CD14-positive monocyte (primary cell): Measurements from ENCODE around the gene DHCR7. TPM values are rescaled to one million over a fixed set of nuclear protein-coding genes. Genes with fewer than 3 reads are reported as not detected.

Source experiments
- DNase-seq, 3 donors: peaks; one replicate each; pipeline ENCODE4 v3.0.0-alpha.2; 2011 to 2022
- H2AFZ ChIP-seq: 2 replicates; pipeline ENCODE4 v1.6.0; 2012; ENCODE audit warnings: mild to moderate bottlenecking, low read depth, low read length, inconsistent platforms; ENCODE audit not compliant: insufficient read depth, poor library complexity, severe bottlenecking
- H3K27ac ChIP-seq, 2 donors: 1 replicate in 1 of 2; 2 replicates in 1 of 2; pipeline ENCODE4 v1.5.1; 2012 to 2013; ENCODE audit warnings: low read length in 2 of 2, control low read depth in 1 of 2, inconsistent platforms in 1 of 2, low read depth in 1 of 2, mild to moderate bottlenecking in 1 of 2
- H3K27me3 ChIP-seq, 2 donors: one replicate each; pipeline versions ENCODE4 v1.6.0 to v1.6.1; 2011 to 2013; ENCODE audit warnings: low read length in 2 of 2; ENCODE audit not compliant: control insufficient read depth in 2 of 2, insufficient read depth in 2 of 2
- H3K36me3 ChIP-seq, 2 donors: replicated peaks in 1 of 2; 1 replicate in 1 of 2; 2 replicates in 1 of 2; pipeline versions ENCODE4 v1.5.1 to v1.6.1; 2012 to 2013; ENCODE audit warnings: low read length in 2 of 2, control low read depth in 1 of 2, inconsistent platforms in 1 of 2, mild to moderate bottlenecking in 1 of 2; ENCODE audit not compliant: insufficient read depth in 2 of 2, control insufficient read depth in 1 of 2
- H3K4me1 ChIP-seq, 2 donors: 1 replicate in 1 of 2; 2 replicates in 1 of 2; pipeline versions ENCODE4 v1.5.1 to v1.6.1; 2012 to 2013; ENCODE audit warnings: low read length in 2 of 2, control low read depth in 1 of 2, inconsistent platforms in 1 of 2, mild to moderate bottlenecking in 1 of 2, moderate library complexity in 1 of 2; ENCODE audit not compliant: insufficient read depth in 2 of 2, control insufficient read depth in 1 of 2
- H3K4me2 ChIP-seq: replicated peaks from 2 replicates; pipeline ENCODE3; 2012; ENCODE audit warnings: low read length, moderate library complexity, mild to moderate bottlenecking; ENCODE audit not compliant: poor library complexity, severe bottlenecking; ENCODE audit errors: extremely low read depth
- H3K4me3 ChIP-seq, 3 experiments: fragments of 200-600 bp in 1 of 3; sonication (generic) in 1 of 3; replicated peaks in 1 of 3; 1 replicate in 2 of 3; 2 replicates in 1 of 3; pipeline ENCODE4 v1.5.1; 2011 to 2013; ENCODE audit warnings: low read length in 3 of 3, mild to moderate bottlenecking in 3 of 3, control low read depth in 2 of 3, low read depth in 2 of 3, inconsistent platforms in 1 of 3, moderate library complexity in 1 of 3
- H3K79me2 ChIP-seq: 2 replicates; pipeline ENCODE4 v1.6.0; 2012; ENCODE audit warnings: mild to moderate bottlenecking, control low read depth, inconsistent platforms, low read length, moderate library complexity; ENCODE audit not compliant: insufficient read depth
- H3K9ac ChIP-seq: 2 replicates; pipeline ENCODE4 v1.6.0; 2017; ENCODE audit warnings: low read length, mild to moderate bottlenecking; ENCODE audit not compliant: insufficient read depth, poor library complexity, severe bottlenecking
- H3K9me3 ChIP-seq, 2 donors: replicated peaks in 1 of 2; 1 replicate in 1 of 2; 2 replicates in 1 of 2; pipeline versions ENCODE4 v1.5.1 to v1.6.1; 2012 to 2013; ENCODE audit warnings: low read length in 2 of 2, control low read depth in 1 of 2; ENCODE audit not compliant: control insufficient read depth in 1 of 2, insufficient read depth in 1 of 2
- H4K20me1 ChIP-seq: 2 replicates; pipeline ENCODE4 v1.6.0; 2012; ENCODE audit warnings: mild to moderate bottlenecking, low read length, control low read depth, moderate library complexity; ENCODE audit not compliant: insufficient read depth
- H3K27ac Mint-ChIP-seq, 7 donors: one replicate each; pipeline ENCODE4 v1.8.0; 2020; ENCODE audit warnings: mild to moderate bottlenecking in 7 of 7, mixed read lengths in 7 of 7, moderate library complexity in 6 of 7, inconsistent platforms in 2 of 7
- H3K27me3 Mint-ChIP-seq, 3 donors: one replicate each; pipeline ENCODE4 v1.8.0; 2021 to 2022; ENCODE audit warnings: low read depth in 3 of 3, mild to moderate bottlenecking in 3 of 3, mixed read lengths in 3 of 3, moderate library complexity in 3 of 3, inconsistent platforms in 1 of 3
- H3K36me3 Mint-ChIP-seq, 2 donors: one replicate each; pipeline ENCODE4 v1.8.0; 2020; ENCODE audit warnings: mixed read lengths in 2 of 2, inconsistent platforms in 1 of 2, mild to moderate bottlenecking in 1 of 2
- H3K4me1 Mint-ChIP-seq: one replicate; pipeline ENCODE4 v1.8.0; 2020; ENCODE audit warnings: mild to moderate bottlenecking, mixed read lengths
- H3K4me3 Mint-ChIP-seq, 2 donors: one replicate each; pipeline ENCODE4 v1.8.0; 2020; ENCODE audit warnings: mild to moderate bottlenecking in 2 of 2, mixed read lengths in 2 of 2, moderate library complexity in 1 of 2
- H3K9me3 Mint-ChIP-seq, 7 donors: one replicate each; pipeline ENCODE4 v1.8.0; 2020 to 2022; ENCODE audit warnings: mixed read lengths in 7 of 7, mild to moderate bottlenecking in 6 of 7, moderate library complexity in 6 of 7, inconsistent platforms in 2 of 7
- CTCF ChIP-seq: fragments of 200-600 bp; IDR thresholded peaks from one replicate; pipeline ENCODE4 v1.8.0; 2022; ENCODE audit warnings: antibody characterized with exemption, mild to moderate bottlenecking
- WGBS: methylation state at CpG from one replicate; pipeline ENCODE4 v1.1.5; 2013; ENCODE audit warnings: missing lambda C conversion rate; ENCODE audit not compliant: insufficient coverage; 5-methylcytosine and 5-hydroxymethylcytosine counted together
- intact Hi-C, 2 donors: fragments of 100-400 bp; cut with micrococcal nuclease; formaldehyde crosslinking; loops; one replicate each; pipeline versions ENCODE4 v1.15.0 to v1.15.1; 2023
- polyA plus RNA-seq, 3 donors: library from polyadenylated mRNA; depleted of rRNA in 1 of 3; unstranded in 2 of 3; stranded (reverse) in 1 of 3; fragments of 300-500 nt in 2 of 3; fragments of >200 nt in 1 of 3; fragmentation: Illumina TruSeq in 2 of 3; gene quantifications; 1 replicate in 2 of 3; 2 replicates in 1 of 3; pipeline ENCODE4 v1.2.3, GENCODE V29; 2012 to 2021

Gene DHCR7
- polyA plus RNA-seq, 3 donors = 2.2 to 3.9 (median 2.2) TPM

GRCh38 chr11:71473793-71474080, 25.5 kb upstream of the DHCR7 start:
- no peak for TF ChIP-seq CTCF
- Histone ChIP-seq H3K79me2 (no peaks in the 10 kb centered on the region), H2AFZ (no peak overlapping the region), H3K36me3 (peaks cover 74 to 86% of the 10 kb centered on the region in 2 donors), H3K4me3 (no peak overlapping the region), H3K9me3 (peaks cover 0 to 3% of the 10 kb centered on the region in 2 donors), H3K9ac (no peak overlapping the region), H3K4me1 (no peaks in the 10 kb centered on the region), H3K27me3 (no peaks in the 10 kb centered on the region), H4K20me1 (peaks cover 4% of the 10 kb centered on the region), H3K4me2 (no peak overlapping the region), H3K27ac (no peak overlapping the region)
- DNase-seq = no peak
- Mint-ChIP-seq H3K9me3 (peaks cover 0 to 7% (median 0%) of the 10 kb centered on the region in 7 donors), H3K27me3 (no peaks in the 10 kb centered on the region), H3K27ac (peak overlapping the region in 1 of 7 donors; percentile 32), H3K4me1 (no peaks in the 10 kb centered on the region), H3K36me3 (peaks cover 76 to 93% of the 10 kb centered on the region in 2 donors), H3K4me3 (no peak overlapping the region)
- WGBS = 97% methylated on average over 14 of the region's 14 CpGs
- intact Hi-C loops = no loop called here

- Histone ChIP-seq H3K27ac (no peak overlapping the region), H3K79me2 (no peaks in the 10 kb centered on the region), H3K4me2 (no peak overlapping the region), H4K20me1 (peaks cover 4% of the 10 kb centered on the region), H2AFZ (no peak overlapping the region), H3K4me1 (no peaks in the 10 kb centered on the region), H3K36me3 (peaks cover 70 to 84% of the 10 kb centered on the region in 2 donors), H3K27me3 (no peaks in the 10 kb centered on the region), H3K9me3 (peaks cover 0 to 3% of the 10 kb centered on the region in 2 donors), H3K4me3 (no peak overlapping the region), H3K9ac (no peak overlapping the region)
- H3K27me3 Mint-ChIP-seq = no peaks in the 10 kb centered on the region
- intact Hi-C loops = no loop called here
- H3K4me1 Mint-ChIP-seq = no peaks in the 10 kb centered on the region
- H3K27ac Mint-ChIP-seq = peak overlapping the region in 2 of 7 donors; percentile 32 to 45
- TF ChIP-seq CTCF = no peak
- H3K9me3 Mint-ChIP-seq = peaks cover 0 to 7% (median 0%) of the 10 kb centered on the region in 7 donors
- no peak overlapping the region for H3K4me3 Mint-ChIP-seq
- DNase-seq = no peak
- H3K36me3 Mint-ChIP-seq = peaks cover 74 to 93% of the 10 kb centered on the region in 2 donors
- WGBS = 97% methylated on average over 30 of the region's 33 CpGs
Measured at GRCh38 chr11:71472941-71473792, 25.0 kb upstream of the DHCR7 start.
